HepG2 (cell line): ENCODE results near the gene RESP18. TPM values are rescaled to one million over a fixed set of nuclear protein-coding genes. Genes with fewer than 3 reads are reported as not detected.

Experiments used
- AGO2 ChIP-seq: fragments of 200-400 bp; formaldehyde crosslinking; optimal IDR thresholded peaks from 2 replicates; pipeline ENCODE3; 2017; ENCODE audit warnings: mild to moderate bottlenecking, low read depth, low read length, moderate library complexity
- ATF1 ChIP-seq: IDR thresholded peaks from 2 replicates; pipeline ENCODE4 v1.6.1; 2016; ENCODE audit warnings: mild to moderate bottlenecking, control low read depth
- ATRX ChIP-seq: sonication (generic); formaldehyde crosslinking; IDR thresholded peaks from 2 replicates; pipeline ENCODE4 v1.4.0; 2020; ENCODE audit warnings: missing genetic modification reagents, borderline replicate concordance
- CBFB ChIP-seq: sonication (generic); formaldehyde crosslinking; IDR thresholded peaks from 2 replicates; pipeline ENCODE4 v1.4.0; 2020; ENCODE audit warnings: missing genetic modification reagents
- CBX1 ChIP-seq: IDR thresholded peaks from one replicate; pipeline ENCODE4 v1.6.1; 2016; ENCODE audit warnings: antibody characterized with exemption, low read depth
- CCDC6 ChIP-seq: sonication (generic); formaldehyde crosslinking; IDR thresholded peaks from 2 replicates; pipeline ENCODE4 v1.8.1; 2022; ENCODE audit warnings: mild to moderate bottlenecking, missing genetic modification reagents, moderate library complexity
- DMAP1 ChIP-seq: IDR thresholded peaks from 2 replicates; pipeline ENCODE4 v1.6.1; 2016
- FLYWCH1 ChIP-seq: sonication (generic); formaldehyde crosslinking; IDR thresholded peaks from 2 replicates; pipeline ENCODE4 v1.8.1; 2023; ENCODE audit warnings: mild to moderate bottlenecking, missing genetic modification reagents
- NFAT5 ChIP-seq: sonication (generic); formaldehyde crosslinking; IDR thresholded peaks from 2 replicates; pipeline ENCODE4 v1.4.0; 2020; ENCODE audit warnings: missing genetic modification reagents
- RAD51 ChIP-seq: fragments of 450-650 bp; IDR thresholded peaks from 2 replicates; pipeline ENCODE4 v1.6.1; 2016; ENCODE audit warnings: borderline replicate concordance
- SOX13 ChIP-seq, 3 experiments: fragments of 450-650 bp in 1 of 3; sonication (generic) in 1 of 3; formaldehyde crosslinking in 1 of 3; IDR thresholded peaks in 2 of 3; conservative IDR thresholded peaks in 1 of 3; 2 replicates each; pipeline versions ENCODE4 v1.5.0 to v1.6.1; 2016 to 2020; ENCODE audit warnings: antibody characterized with exemption in 1 of 3, mild to moderate bottlenecking in 1 of 3, missing compliant biosample characterization in 1 of 3, missing genetic modification reagents in 1 of 3, moderate library complexity in 1 of 3
- ZBTB20 ChIP-seq: sonication (generic); formaldehyde crosslinking; IDR thresholded peaks from 2 replicates; pipeline ENCODE4 v1.8.1; 2023; ENCODE audit warnings: missing genetic modification reagents, low read depth, mild to moderate bottlenecking, borderline replicate concordance
- ZBTB7A ChIP-seq: sonication (generic); formaldehyde crosslinking; IDR thresholded peaks from 2 replicates; pipeline ENCODE4 v1.8.0; 2022; ENCODE audit warnings: mild to moderate bottlenecking, missing genetic modification reagents
- ZFAT ChIP-seq: sonication (generic); formaldehyde crosslinking; conservative IDR thresholded peaks from 2 replicates; pipeline ENCODE4 v1.8.1; 2023; ENCODE audit warnings: missing genetic modification reagents, inconsistent platforms
- ZNF101 ChIP-seq: sonication (generic); formaldehyde crosslinking; IDR thresholded peaks from 2 replicates; pipeline ENCODE4 v1.4.0; 2020; ENCODE audit warnings: mild to moderate bottlenecking, low read depth, missing genetic modification reagents, borderline replicate concordance
- ZNF160 ChIP-seq: sonication (generic); formaldehyde crosslinking; IDR thresholded peaks from 2 replicates; pipeline ENCODE4 v1.8.0; 2022; ENCODE audit warnings: mild to moderate bottlenecking, inconsistent platforms, missing genetic modification reagents
- ZNF333 ChIP-seq: sonication (generic); formaldehyde crosslinking; IDR thresholded peaks from 2 replicates; pipeline ENCODE4 v1.4.0; 2020; ENCODE audit warnings: mild to moderate bottlenecking, missing genetic modification reagents, borderline replicate concordance
- ZNF33B ChIP-seq: sonication (generic); formaldehyde crosslinking; IDR thresholded peaks from 2 replicates; pipeline ENCODE4 v1.5.1; 2020; ENCODE audit warnings: mild to moderate bottlenecking, missing genetic modification reagents
- ZNF350 ChIP-seq: sonication (generic); formaldehyde crosslinking; IDR thresholded peaks from 2 replicates; pipeline ENCODE4 v1.4.0; 2020; ENCODE audit warnings: mild to moderate bottlenecking, low read depth, missing genetic modification reagents, borderline replicate concordance
- ZNF607 ChIP-seq: sonication (generic); formaldehyde crosslinking; IDR thresholded peaks from 2 replicates; pipeline ENCODE4 v1.5.1; 2020; ENCODE audit warnings: missing genetic modification reagents, mild to moderate bottlenecking, borderline replicate concordance
- ZNF770 ChIP-seq: sonication (generic); formaldehyde crosslinking; IDR thresholded peaks from 2 replicates; pipeline ENCODE4 v1.5.0; 2020; ENCODE audit warnings: mild to moderate bottlenecking, missing genetic modification reagents
- ZNF883 ChIP-seq: sonication (generic); formaldehyde crosslinking; IDR thresholded peaks from 2 replicates; pipeline ENCODE4 v1.5.1; 2020; ENCODE audit warnings: mild to moderate bottlenecking, missing genetic modification reagents; ENCODE audit errors: not compliant biosample characterization
- polyA plus RNA-seq, 8 experiments: library from polyadenylated mRNA; depleted of rRNA in 3 of 8; stranded (reverse) in 7 of 8; unstranded in 1 of 8; fragments of >200 nt; fragmentation: Illumina TruSeq in 4 of 8; extraction: Trizol in 4 of 8; gene quantifications; 2 replicates each; pipeline versions ENCODE4 v1.2.1 to v1.2.3, GENCODE V29; 2011 to 2016; ENCODE audit warnings: low read depth in 4 of 8, missing spikeins in 1 of 8, mixed read lengths in 1 of 8; ENCODE audit not compliant: insufficient read depth in 1 of 8
- total RNA-seq, 5 experiments: library from RNA; depleted of rRNA; stranded (reverse); fragments of >200 nt; fragmentation: Illumina TruSeq; extraction: Trizol; gene quantifications; 2 replicates each; pipeline ENCODE4 v1.2.3, GENCODE V29; 2016; ENCODE audit warnings: low read depth in 1 of 5

RESP18 gene
- total and polyA plus RNA-seq, 2 of the 13 experiments (the other 11 are each of a cell fraction or from before 2014, with no cell fraction given), result not detected

- 0 out of 2 replicates have a peak, but pooled peaks have one; percentile 67 for TF ChIP-seq ZNF33B (CRISPR knock-in tag)
- peak; percentile 95 for TF ChIP-seq ZNF160 (CRISPR knock-in tag)
- TF ChIP-seq RAD51, result no peak
- TF ChIP-seq ZNF101 (CRISPR knock-in tag), result peak; percentile 74; the same call in 1 of the 2 replicates
- peak; percentile 99 for TF ChIP-seq NFAT5 (CRISPR knock-in tag)
- TF ChIP-seq SOX13 (IDR thresholded peaks at IDR 0.05), result no peak
- TF ChIP-seq SOX13 (CRISPR knock-in tag; conservative IDR thresholded peaks at IDR 0.05 in 1 of 2, IDR thresholded peaks at IDR 0.05 in 1 of 2), result peak in 1 of 2 experiments; percentile 73; a peak in 2 of 4 replicates
- peak; percentile 59; the same call in 1 of the 2 replicates for TF ChIP-seq ZBTB20
- peak; percentile 93 for TF ChIP-seq ZFAT
- TF ChIP-seq CCDC6 (CRISPR knock-in tag), result peak; percentile 85; the same call in 1 of the 2 replicates
- no peak for TF ChIP-seq ATRX (CRISPR knock-in tag)
- peak; percentile 28; the same call in 1 of the 2 replicates for TF ChIP-seq ZNF770 (CRISPR knock-in tag)
- no peak for TF ChIP-seq ATF1 (CRISPR knock-in tag)
- TF ChIP-seq ZNF607 (CRISPR knock-in tag), result peak; percentile 94
- no peak for TF ChIP-seq CBX1
- peak; percentile 60; the same call in 1 of the 2 replicates for TF ChIP-seq ZNF350 (CRISPR knock-in tag)
- no peak for TF ChIP-seq DMAP1 (CRISPR knock-in tag)
- TF ChIP-seq AGO2, result no peak
- no peak for TF ChIP-seq FLYWCH1 (CRISPR knock-in tag)
- peak; percentile 61; the same call in 1 of the 2 replicates for TF ChIP-seq ZBTB7A (CRISPR knock-in tag)
- peak; percentile 81 for TF ChIP-seq ZNF883 (CRISPR knock-in tag)
- TF ChIP-seq CBFB (CRISPR knock-in tag), result peak; percentile 57; the same call in 1 of the 2 replicates
- TF ChIP-seq ZNF333 (CRISPR knock-in tag), result peak; percentile 95; the same call in 1 of the 2 replicates
Observed at GRCh38 chr2:219308142-219309101, 24.1 kb downstream of the RESP18 start (continued).
